NB4 (cell line): ENCODE results near the gene MTRFR.

Experiments
- DNase-seq: peaks from one replicate; pipeline ENCODE4 v3.0.0; 2010; ENCODE audit warnings: low read depth
- H3K4me3 ChIP-seq: one replicate; pipeline ENCODE4 v1.5.1; 2011; ENCODE audit warnings: mild to moderate bottlenecking, low read depth, low read length, moderate library complexity
- MAX ChIP-seq: IDR thresholded peaks from 2 replicates; pipeline ENCODE4 v1.6.1; 2011; ENCODE audit warnings: low read depth, low read length
- MYC ChIP-seq: IDR thresholded peaks from 2 replicates; pipeline ENCODE4 v1.6.1; 2011; ENCODE audit warnings: low read depth, low read length
- POLR2A ChIP-seq: IDR thresholded peaks from 2 replicates; pipeline ENCODE4 v1.6.1; 2011; ENCODE audit warnings: mild to moderate bottlenecking; ENCODE audit not compliant: insufficient read length; ENCODE audit errors: extremely low read depth
- TF ChIP-seq, protein P1 (sequence below): IDR thresholded peaks from one replicate; pipeline ENCODE4 v1.5.1; 2012; ENCODE audit warnings: low read depth, low read length

The MTRFR gene

GRCh38 chr12:123265851-123266678 is 32.8 kb downstream of the MTRFR start:
- TF ChIP-seq MYC (no peak), MAX (no peak), POLR2A (no peak)
- TF ChIP-seq, protein P1, sequence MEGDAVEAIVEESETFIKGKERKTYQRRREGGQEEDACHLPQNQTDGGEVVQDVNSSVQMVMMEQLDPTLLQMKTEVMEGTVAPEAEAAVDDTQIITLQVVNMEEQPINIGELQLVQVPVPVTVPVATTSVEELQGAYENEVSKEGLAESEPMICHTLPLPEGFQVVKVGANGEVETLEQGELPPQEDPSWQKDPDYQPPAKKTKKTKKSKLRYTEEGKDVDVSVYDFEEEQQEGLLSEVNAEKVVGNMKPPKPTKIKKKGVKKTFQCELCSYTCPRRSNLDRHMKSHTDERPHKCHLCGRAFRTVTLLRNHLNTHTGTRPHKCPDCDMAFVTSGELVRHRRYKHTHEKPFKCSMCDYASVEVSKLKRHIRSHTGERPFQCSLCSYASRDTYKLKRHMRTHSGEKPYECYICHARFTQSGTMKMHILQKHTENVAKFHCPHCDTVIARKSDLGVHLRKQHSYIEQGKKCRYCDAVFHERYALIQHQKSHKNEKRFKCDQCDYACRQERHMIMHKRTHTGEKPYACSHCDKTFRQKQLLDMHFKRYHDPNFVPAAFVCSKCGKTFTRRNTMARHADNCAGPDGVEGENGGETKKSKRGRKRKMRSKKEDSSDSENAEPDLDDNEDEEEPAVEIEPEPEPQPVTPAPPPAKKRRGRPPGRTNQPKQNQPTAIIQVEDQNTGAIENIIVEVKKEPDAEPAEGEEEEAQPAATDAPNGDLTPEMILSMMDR, result no peak
- H3K4me3 ChIP-seq, result no peak overlapping the region
- no peak for DNase-seq

- no peak for DNase-seq
- TF ChIP-seq, protein P1, result no peak
- TF ChIP-seq POLR2A, result no peak
- no peak for TF ChIP-seq MAX
- no peak for TF ChIP-seq MYC
- H3K4me3 ChIP-seq, result no peak overlapping the region
Measured at GRCh38 chr12:123266679-123267277, 33.5 kb downstream of the MTRFR start.

- no peak for DNase-seq
- TF ChIP-seq MYC (no peak), MAX (no peak)
- H3K4me3 ChIP-seq, result no peak overlapping the region
Measured at GRCh38 chr12:123267335-123267920, 34.2 kb downstream of the MTRFR start.

GRCh38 chr12:123267991-123268843 is 35.0 kb downstream of the MTRFR start:
- DNase-seq, result peak; percentile 56
- H3K4me3 ChIP-seq, result no peak overlapping the region
- TF ChIP-seq POLR2A, result no peak
- no peak for TF ChIP-seq MYC
- TF ChIP-seq, protein P1, result no peak
- TF ChIP-seq MAX, result no peak

- TF ChIP-seq MAX, result no peak
- TF ChIP-seq POLR2A, result no peak
- no peak for TF ChIP-seq MYC
- TF ChIP-seq, protein P1, result no peak
- no peak for DNase-seq
- H3K4me3 ChIP-seq, result no peak overlapping the region
Measured at GRCh38 chr12:123268850-123269249, 35.6 kb downstream of the MTRFR start.
